Loucy (cell line): ENCODE data around the gene GREB1L.

ENCODE experiments used
- CTCF ChIP-seq: fragments of 200-600 bp; sonication (generic); conservative IDR thresholded peaks from 2 replicates; pipeline ENCODE4 v1.5.1; 2014; ENCODE audit warnings: mild to moderate bottlenecking, antibody characterized with exemption, low read length
- EZH2phosphoT487 ChIP-seq: fragments of 200-600 bp; IDR thresholded peaks from 2 replicates; pipeline ENCODE4 v1.6.1; 2018; ENCODE audit warnings: antibody characterized with exemption, mild to moderate bottlenecking, moderate library complexity, borderline replicate concordance

GRCh38 chr18:21306368-21306767 lies 64.3 kb downstream of the GREB1L start:
- no peak for TF ChIP-seq CTCF
- no peak for TF ChIP-seq EZH2phosphoT487
